Right forelimb (tissue), 1 donor: ENCODE data around the gene STAT6.
A peak's percentile ranks its signal among the peaks of the same experiment; 100 is the strongest.

ENCODE experiments used
- DNase-seq: peaks from one replicate; pipeline ENCODE4 v3.0.0-alpha.2; 2018

The STAT6 gene

GRCh38 chr12:57146092-57146491, 34.9 kb upstream of the STAT6 start:
- no peak for DNase-seq

- no peak for DNase-seq
These were observed 34.4 kb upstream of the STAT6 start for GRCh38 chr12:57145460-57146059.

GRCh38 chr12:57143454-57143853, 32.3 kb upstream of the STAT6 start:
- DNase-seq, result no peak

GRCh38 chr12:57142727-57143126, 31.6 kb upstream of the STAT6 start:
- DNase-seq, result no peak

- DNase-seq, result no peak
These were observed 31.0 kb upstream of the STAT6 start for GRCh38 chr12:57142121-57142520.

- no peak for DNase-seq
These were observed 30.1 kb upstream of the STAT6 start for GRCh38 chr12:57141249-57141648.

- DNase-seq, result no peak
These were observed 28.9 kb upstream of the STAT6 start for GRCh38 chr12:57139796-57140649.

- DNase-seq, result no peak
These were observed 27.5 kb upstream of the STAT6 start for GRCh38 chr12:57138526-57139272.

GRCh38 chr12:57135527-57136326, 24.6 kb upstream of the STAT6 start:
- peak; percentile 90 for DNase-seq

GRCh38 chr12:57134949-57135348, 23.8 kb upstream of the STAT6 start:
- no peak for DNase-seq

- DNase-seq, result no peak
These were observed 22.8 kb upstream of the STAT6 start for GRCh38 chr12:57133916-57134315.

- DNase-seq, result no peak
These were observed 21.9 kb upstream of the STAT6 start for GRCh38 chr12:57133013-57133569.

GRCh38 chr12:57131896-57132744, 21.0 kb upstream of the STAT6 start:
- DNase-seq, result no peak

GRCh38 chr12:57130941-57131340, 19.8 kb upstream of the STAT6 start:
- DNase-seq, result no peak

- no peak for DNase-seq
These were observed 18.7 kb upstream of the STAT6 start for GRCh38 chr12:57129889-57130288.

GRCh38 chr12:57129321-57129842, 18.2 kb upstream of the STAT6 start:
- DNase-seq, result peak; percentile 61

GRCh38 chr12:57128519-57129247, 17.5 kb upstream of the STAT6 start:
- DNase-seq, result no peak

- DNase-seq, result peak; percentile 94
These were observed 16.8 kb upstream of the STAT6 start, which contains the start of gene LRP1 for GRCh38 chr12:57127726-57128518. Gene LRP1 (plus strand): TSS chr12:57128483. CDS start chr12:57128965, 482 bp downstream.

- DNase-seq, result peak; percentile 64
These were observed 16.1 kb upstream of the STAT6 start for GRCh38 chr12:57127101-57127725.
